ENCODE measurements around the gene OR1D5. TPM values are rescaled to one million over a fixed set of nuclear protein-coding genes. Genes with fewer than 3 reads are reported as not detected.
"Not testable (repeated sequence)": the region's sequence is repeated elsewhere in the genome, so short reads cannot be mapped to it uniquely, and the experiment has no call there.

OR1D5 gene
- total RNA-seq, 2 donors from 2014 or later, result not detected

DNA sequence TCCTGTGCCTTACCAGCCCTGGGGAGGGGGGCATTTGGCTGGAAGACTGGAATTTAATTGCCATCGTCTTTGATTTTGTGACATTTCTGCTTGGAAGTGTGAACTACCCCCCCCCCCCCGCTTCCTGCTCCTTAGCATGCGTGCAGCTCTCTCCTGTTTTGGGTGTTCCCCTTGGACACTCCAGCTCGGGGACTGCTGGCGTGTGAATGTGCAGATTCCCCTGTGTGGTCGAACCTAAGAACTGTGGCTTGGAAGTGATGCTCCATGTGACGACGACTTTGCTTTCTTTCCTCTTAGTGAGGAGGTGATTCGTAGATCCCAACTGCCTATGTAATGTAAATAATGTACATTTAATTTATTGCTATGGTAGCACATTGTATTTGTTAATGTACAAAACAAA, 26.1 kb downstream of the OR1D5 start:
- Mint-ChIP-seq H3K27ac (no peak overlapping the region), H3K36me3 (no peaks in the 10 kb centered on the region), H3K4me3 (no peak overlapping the region), H3K4me1 (ENCODE audit: low read depth in 2 of 2) (peaks cover 6 to 14% of the 10 kb centered on the region in 2 donors), H3K9me3 (no peaks in the 10 kb centered on the region), H3K27me3 (peaks cover 0 to 3% of the 10 kb centered on the region in 2 donors)
- no peak for DNase-seq (ENCODE audit: low spot score)
- no peak for ATAC-seq

DNA sequence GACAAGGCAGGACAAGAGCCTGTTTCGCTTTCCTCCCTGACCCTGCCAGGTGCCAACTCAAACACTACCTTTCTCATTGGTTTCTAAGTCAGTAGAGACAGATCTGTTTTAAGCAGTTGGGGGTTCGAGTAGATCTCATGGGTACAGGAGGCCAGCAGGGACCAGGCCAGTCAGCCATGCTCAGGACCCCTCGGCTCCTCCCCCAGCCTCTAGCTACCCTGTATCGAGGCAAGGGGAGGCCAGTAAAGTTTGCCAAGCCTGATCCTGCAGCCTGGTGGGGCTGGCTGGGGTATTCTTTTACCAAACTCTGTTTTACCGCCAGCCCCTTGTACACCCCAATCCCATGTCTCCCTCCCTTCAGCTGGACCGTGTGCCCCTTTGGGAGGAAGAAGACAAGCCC, 26.6 kb downstream of the OR1D5 start:
- peaks cover 6 to 11% of the 10 kb centered on the region in 2 donors for H3K4me1 Mint-ChIP-seq (ENCODE audit: low read depth in 2 of 2)
- H3K9me3 Mint-ChIP-seq, result no peaks in the 10 kb centered on the region
- DNase-seq (ENCODE audit: low spot score) (no peak), ATAC-seq (no peak)
- no peak overlapping the region for H3K4me3 Mint-ChIP-seq
- H3K27ac Mint-ChIP-seq, result no peak overlapping the region
- H3K27me3 Mint-ChIP-seq, result no peaks in the 10 kb centered on the region
- no peaks in the 10 kb centered on the region for H3K36me3 Mint-ChIP-seq

DNA sequence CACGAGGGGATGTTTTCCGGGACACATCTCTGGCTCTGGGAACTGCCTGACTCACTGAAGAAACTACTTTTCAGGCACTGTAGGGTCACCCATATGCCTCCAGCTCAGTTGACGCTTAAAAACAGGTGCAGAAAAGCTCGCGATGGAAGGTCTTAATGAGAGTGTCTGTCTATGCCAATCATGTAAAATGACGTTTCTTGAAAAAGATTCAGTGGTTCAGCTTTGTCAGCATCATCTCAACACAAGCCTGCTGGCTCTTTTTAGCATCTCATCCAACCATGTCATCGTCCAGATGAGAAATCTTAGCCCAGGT, 27.5 kb downstream of the OR1D5 start:
- ATAC-seq (no peak), DNase-seq (ENCODE audit: low spot score) (no peak)
- Mint-ChIP-seq H3K9me3 (no peaks in the 10 kb centered on the region), H3K27ac (no peak overlapping the region), H3K36me3 (no peaks in the 10 kb centered on the region), H3K4me3 (no peak overlapping the region), H3K27me3 (no peaks in the 10 kb centered on the region), H3K4me1 (ENCODE audit: low read depth in 2 of 2) (peaks cover 6 to 11% of the 10 kb centered on the region in 2 donors)

DNA sequence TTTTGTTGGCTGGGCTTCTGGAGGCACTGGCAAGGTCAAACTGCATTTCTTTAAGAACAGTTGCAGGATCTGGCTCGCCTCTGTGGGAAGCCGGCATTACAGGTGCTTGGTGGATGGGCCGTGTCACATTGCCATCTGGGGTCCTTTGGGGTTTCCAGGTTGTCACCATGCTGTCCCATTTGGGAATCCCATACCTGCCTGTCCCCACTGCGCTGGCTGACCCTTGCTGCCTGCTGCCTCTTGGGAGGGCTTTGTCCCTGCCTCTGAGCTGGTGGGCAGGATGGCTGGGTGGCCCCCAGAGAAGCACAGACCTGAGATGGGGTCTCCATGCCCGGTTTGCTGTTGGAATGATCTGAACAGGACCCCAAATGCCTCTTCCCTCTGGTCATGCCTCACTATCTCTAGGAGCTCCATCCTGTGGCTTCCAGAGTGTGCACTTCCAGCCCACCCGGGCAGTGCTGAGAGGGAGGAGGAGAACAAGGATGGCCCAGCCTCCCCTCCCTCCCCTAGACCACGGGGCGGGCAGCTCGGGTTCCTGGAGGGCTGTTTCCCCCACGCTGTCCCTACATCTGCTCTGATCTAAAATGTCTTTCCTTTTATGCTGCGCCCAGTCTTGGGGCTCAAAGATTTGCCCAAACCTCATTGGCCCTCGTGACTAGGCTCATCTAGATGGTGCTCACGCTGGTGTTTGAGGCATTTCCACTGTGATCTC, 28.0 kb downstream of the OR1D5 start:
- H3K27ac Mint-ChIP-seq, result no peak overlapping the region
- DNase-seq (ENCODE audit: low spot score) (no peak), ATAC-seq (no peak)
- peaks cover 6 to 11% of the 10 kb centered on the region in 2 donors for H3K4me1 Mint-ChIP-seq (ENCODE audit: low read depth in 2 of 2)
- H3K36me3 Mint-ChIP-seq, result no peaks in the 10 kb centered on the region
- H3K27me3 Mint-ChIP-seq, result no peaks in the 10 kb centered on the region
- no peak overlapping the region for H3K4me3 Mint-ChIP-seq
- H3K9me3 Mint-ChIP-seq, result no peaks in the 10 kb centered on the region

DNA sequence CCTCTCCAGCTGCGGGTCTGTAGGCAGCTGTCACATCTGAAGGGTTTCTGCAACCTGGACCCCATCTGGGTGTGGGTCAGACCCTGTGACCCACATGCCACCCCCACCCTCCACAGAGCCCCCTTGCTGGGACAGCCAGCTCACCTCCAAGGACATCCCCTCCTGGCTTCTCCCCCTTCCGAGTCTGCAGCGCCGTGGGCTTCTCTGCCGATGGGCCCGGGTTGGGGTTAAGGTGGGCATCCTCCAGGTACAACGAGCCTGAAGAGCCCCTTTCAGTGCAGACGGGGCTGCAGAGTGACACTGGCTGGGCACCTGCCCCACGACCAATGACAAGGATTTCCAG, 28.9 kb downstream of the OR1D5 start:
- H3K27ac Mint-ChIP-seq, result no peak overlapping the region
- peak in 1 of 2 donors; percentile 41 for ATAC-seq

DNA sequence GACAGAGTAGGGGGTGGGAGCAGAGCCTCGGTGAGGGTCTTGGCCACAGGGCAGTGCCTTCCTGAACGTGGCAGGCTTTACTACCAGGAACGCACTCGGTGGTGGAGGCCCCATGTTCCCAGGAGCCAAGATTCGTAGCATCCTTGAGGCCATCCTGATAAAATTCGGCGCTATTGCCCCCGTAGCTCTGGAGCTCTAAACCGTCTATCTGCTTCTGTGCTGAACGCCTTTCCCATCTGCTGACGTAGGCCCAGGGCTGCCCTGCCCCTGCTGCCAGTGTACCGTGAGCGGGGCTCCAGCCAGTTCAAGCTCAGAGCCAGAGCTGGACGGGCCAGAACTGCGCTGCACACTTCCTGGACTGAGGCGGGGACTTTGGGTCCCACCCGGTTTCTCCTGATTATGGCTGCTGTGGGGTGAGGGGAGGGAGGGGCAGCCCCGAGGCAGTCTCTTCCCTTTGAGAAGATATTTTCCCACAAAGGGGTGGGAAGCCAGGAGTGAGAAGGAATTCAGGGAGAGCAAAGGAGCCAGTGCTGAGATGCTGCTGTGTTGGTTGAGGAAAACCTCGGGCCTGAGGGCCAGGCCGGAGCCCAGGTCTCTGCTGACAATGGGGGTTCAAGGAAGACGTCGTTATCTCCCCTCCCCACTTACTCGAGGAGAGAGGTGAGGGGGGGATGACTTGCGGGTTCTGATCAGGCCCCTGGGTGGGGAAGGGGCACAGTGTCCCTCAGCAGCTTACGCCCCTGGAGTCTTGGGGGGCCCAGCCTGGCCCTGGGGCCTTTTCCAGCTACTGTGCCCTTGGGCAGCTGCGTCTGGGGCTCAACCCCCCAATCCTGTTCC, 29.4 kb downstream of the OR1D5 start:
- Mint-ChIP-seq H3K27me3 (no peaks in the 10 kb centered on the region), H3K4me1 (ENCODE audit: low read depth in 2 of 2) (peaks cover 0 to 2% of the 10 kb centered on the region in 2 donors), H3K36me3 (no peaks in the 10 kb centered on the region), H3K4me3 (no peak overlapping the region), H3K27ac (no peak overlapping the region), H3K9me3 (no peaks in the 10 kb centered on the region)
- DNase-seq (ENCODE audit: low spot score), result no peak
- peak in 1 of 2 donors; percentile 4 for ATAC-seq

More for the DNA sequence above, 28.9 kb downstream of the OR1D5 start:
- no peak for DNase-seq (ENCODE audit: low spot score)
- H3K9me3 Mint-ChIP-seq, result no peaks in the 10 kb centered on the region
- H3K4me1 Mint-ChIP-seq (ENCODE audit: low read depth in 2 of 2), result peaks cover 0 to 5% of the 10 kb centered on the region in 2 donors
- H3K36me3 Mint-ChIP-seq, result no peaks in the 10 kb centered on the region
- H3K4me3 Mint-ChIP-seq, result no peak overlapping the region
- no peaks in the 10 kb centered on the region for H3K27me3 Mint-ChIP-seq

DNA sequence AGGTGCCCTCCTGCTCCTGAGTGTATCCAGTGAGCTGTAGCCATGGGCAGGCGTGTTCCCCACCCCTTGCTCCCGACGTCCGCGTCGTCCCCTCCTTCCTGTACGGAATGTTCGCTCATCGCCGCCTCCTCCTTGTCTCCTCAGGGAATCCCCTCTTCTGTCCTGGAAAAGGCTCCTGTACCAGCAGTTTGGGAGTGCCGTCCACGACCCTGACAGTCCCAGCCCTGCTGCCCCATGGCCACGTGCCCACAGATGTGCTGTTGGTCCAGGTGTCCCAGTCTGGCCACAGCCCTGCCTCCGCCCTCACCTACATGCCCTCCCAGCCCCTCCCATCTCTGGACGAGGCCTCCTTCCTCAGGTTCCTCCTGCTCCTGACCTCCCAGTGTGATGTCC, 30.2 kb downstream of the OR1D5 start:
- DNase-seq (ENCODE audit: low spot score) (no peak), ATAC-seq (no peak)
- Mint-ChIP-seq H3K4me3 (no peak overlapping the region), H3K9me3 (no peaks in the 10 kb centered on the region), H3K36me3 (no peaks in the 10 kb centered on the region), H3K4me1 (ENCODE audit: low read depth in 2 of 2) (peaks cover 0 to 2% of the 10 kb centered on the region in 2 donors), H3K27me3 (no peaks in the 10 kb centered on the region), H3K27ac (no peak overlapping the region)

DNA sequence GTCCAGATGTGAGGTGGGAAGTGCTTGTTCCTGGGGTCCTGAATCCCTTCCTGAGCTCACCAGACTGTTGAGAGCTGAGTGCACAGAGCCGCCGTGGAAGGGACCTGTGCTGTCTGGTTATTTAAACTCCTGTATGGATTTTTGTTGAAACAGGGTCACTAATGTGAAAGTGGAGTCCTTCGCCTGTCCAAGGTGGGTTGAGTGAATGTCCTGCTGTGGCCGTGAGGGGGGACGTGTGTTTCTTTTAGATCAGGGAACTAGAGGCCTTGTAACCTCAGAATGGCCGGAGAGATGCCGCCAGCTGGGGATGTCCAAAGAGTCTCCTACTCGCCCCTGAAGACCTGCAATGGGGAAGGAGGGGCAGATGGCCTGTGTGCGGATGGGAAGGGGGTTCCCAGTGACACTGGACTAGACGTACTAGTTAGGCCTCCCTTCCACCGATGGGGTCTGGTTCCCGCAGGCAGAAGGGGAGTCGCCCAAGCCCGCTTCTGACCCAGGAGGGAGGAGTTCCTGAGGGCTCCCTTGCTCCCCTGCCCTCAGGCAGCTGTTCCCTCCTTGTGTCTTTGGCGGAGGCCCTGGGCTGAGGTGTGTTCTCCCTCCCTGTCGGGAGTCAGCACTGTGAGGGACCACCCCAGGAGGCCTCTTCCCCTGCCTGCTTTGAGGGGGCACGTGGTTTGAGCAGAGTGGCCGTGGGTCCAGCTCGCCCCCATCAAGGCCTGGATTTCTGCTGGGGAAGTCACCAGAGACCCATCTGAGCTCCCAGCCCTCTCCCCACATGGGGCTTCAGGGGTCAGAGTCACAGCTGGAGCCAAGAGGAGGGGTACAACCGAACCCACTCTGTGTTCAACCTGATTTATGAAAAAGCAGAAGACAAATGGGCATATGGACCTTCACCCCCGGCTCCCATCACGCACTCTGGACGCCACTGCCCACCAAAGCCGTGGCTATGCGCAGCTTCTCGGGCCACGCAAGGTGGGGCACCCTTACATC, 30.9 kb downstream of the OR1D5 start:
- H3K4me1 Mint-ChIP-seq (ENCODE audit: low read depth in 2 of 2), result peaks cover 0 to 3% of the 10 kb centered on the region in 2 donors
- peaks cover 4% of the 10 kb centered on the region for H3K36me3 Mint-ChIP-seq
- no peaks in the 10 kb centered on the region for H3K27me3 Mint-ChIP-seq
- ATAC-seq (peak in 1 of 2 donors; percentile 6), DNase-seq (ENCODE audit: low spot score) (no peak)
- no peaks in the 10 kb centered on the region for H3K9me3 Mint-ChIP-seq
- H3K4me3 Mint-ChIP-seq, result no peak overlapping the region
- no peak overlapping the region for H3K27ac Mint-ChIP-seq

DNA sequence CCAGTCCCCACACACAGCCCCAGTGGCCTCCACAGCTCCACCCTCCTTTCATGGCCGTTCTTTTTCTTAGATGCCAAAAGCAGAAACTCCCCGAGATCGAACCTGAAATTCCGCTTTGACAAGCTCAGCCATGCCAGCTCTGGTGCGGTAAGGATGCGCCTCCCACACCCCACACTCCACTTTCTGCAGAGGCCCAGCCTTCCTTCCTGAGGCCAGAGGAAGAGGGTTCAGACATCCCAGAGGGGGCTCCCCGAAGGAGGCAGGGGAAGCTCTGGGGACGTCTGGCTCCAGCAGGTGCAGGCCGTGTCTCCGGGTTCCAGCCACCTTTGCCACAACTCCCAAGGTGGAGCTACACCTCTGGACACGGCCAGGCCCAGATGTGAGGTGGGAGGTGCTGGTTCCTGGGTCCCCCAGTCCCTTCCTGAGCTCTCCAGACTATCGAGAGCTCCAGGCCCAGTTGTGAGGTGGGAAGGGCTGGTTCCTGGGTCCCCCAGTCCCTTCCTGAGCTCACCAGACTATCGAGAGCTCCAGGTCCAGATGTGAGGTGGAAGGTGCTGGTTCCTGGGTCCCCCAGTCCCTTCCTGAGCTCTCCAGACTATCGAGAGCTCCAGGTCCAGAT, 32.4 kb downstream of the OR1D5 start:
- not testable (repeated sequence) for H3K27ac Mint-ChIP-seq; H3K4me3 Mint-ChIP-seq; H3K9me3 Mint-ChIP-seq; H3K27me3 Mint-ChIP-seq; H3K36me3 Mint-ChIP-seq; DNase-seq (ENCODE audit: low spot score); ATAC-seq; H3K4me1 Mint-ChIP-seq (ENCODE audit: low read depth in 2 of 2)

DNA sequence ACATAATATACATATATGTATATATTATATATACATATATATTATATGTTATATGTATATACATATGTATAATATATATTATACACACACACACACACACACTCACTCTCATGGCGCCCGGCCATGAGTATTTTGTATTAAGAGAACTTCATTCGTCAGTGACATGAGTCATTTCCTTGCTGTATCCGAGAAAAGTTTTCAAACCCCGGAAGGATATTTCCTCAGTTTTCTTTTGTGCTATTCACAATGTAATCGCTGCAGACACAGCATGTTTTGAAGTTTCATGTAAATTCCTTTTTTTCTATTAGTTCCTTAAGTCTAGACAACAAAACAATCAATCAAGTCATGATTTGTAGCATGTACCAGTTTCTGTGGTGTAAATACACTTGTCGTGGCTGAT, 33.3 kb downstream of the OR1D5 start:
- no peak overlapping the region for H3K27ac Mint-ChIP-seq

DNA sequence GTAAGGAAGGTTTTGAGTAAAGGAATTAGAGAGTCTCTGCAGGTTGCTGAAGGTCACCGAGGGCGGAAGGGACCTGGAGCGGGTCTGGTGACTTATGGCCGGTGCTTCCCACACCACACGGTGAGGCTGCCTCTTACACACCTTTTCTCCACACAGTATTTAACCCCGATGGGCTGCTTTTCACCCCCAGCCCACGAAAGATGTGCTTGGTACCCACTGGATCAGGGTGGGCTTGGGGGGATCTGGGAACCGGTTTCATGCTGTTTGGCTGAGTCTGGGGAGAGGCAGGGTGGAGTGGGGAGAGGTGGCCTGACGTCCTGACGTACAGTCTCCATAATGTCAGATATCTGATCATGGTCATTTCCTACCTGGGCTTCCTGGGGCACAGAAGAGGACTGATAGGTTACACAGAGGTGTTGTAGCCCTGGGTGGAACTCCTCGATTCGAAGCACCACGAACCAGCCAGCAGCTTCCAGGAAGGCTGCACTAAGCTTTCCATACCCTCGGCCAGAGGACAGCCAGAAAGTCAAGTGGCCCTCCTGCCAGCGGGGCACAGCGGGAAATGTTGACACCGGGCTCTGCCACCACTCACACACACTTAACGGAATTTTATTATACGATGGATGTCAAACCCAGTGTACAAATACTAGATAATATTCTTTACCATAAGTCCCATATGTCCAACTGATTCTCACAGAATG, 34.0 kb downstream of the OR1D5 start:
- DNase-seq (ENCODE audit: low spot score), result no peak
- Mint-ChIP-seq H3K36me3 (peaks cover 4% of the 10 kb centered on the region), H3K27me3 (no peaks in the 10 kb centered on the region), H3K9me3 (no peaks in the 10 kb centered on the region), H3K4me1 (ENCODE audit: low read depth in 2 of 2) (peaks cover 0 to 5% of the 10 kb centered on the region in 2 donors), H3K4me3 (no peak overlapping the region), H3K27ac (no peak overlapping the region)
- ATAC-seq, result no peak

More for the DNA sequence above, 33.3 kb downstream of the OR1D5 start:
- Mint-ChIP-seq H3K27me3 (no peaks in the 10 kb centered on the region), H3K36me3 (peaks cover 4% of the 10 kb centered on the region), H3K4me3 (no peak overlapping the region), H3K9me3 (no peaks in the 10 kb centered on the region), H3K4me1 (ENCODE audit: low read depth in 2 of 2) (peaks cover 0 to 5% of the 10 kb centered on the region in 2 donors)
- no peak for DNase-seq (ENCODE audit: low spot score)
- no peak for ATAC-seq

DNA sequence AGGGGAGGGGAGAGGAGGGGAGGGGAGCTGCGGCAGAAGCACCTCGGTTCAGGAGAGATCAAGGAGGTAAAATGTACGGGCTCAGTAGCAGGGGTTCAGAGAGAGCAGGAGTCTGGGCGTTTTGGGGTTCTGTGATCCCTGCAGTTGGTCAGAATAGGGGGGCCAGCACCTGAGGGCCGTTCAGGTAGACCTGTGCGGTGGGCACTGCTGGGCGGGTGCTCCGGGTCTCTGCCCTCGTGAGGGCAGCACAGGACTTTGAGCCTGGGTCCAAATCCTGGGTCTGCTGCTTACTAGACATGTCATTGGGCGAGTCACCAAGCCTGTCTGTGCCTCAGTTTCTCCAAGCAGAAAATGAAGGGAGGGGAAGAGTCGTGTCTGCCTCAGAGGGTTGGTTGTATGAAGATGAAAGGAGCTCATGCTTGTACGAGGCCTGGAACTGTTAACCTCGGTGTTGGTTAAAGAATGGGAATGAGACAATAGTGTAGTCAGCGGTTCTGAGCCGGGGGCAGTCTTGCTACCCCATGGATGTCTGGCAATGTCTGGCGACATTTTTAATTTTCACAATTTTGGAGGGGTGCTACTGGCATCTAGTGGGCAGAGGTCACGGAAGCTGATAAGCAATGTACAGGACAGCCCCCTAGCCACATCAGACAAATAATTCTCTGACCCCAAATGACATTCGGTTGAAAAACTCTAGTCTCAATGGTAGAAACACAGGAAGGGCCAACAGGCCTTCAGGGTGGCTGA, 35.4 kb downstream of the OR1D5 start:
- ATAC-seq, result no peak

More for the DNA sequence above, 35.4 kb downstream of the OR1D5 start:
- Mint-ChIP-seq H3K27me3 (no peaks in the 10 kb centered on the region), H3K36me3 (peaks cover 14% of the 10 kb centered on the region), H3K4me1 (ENCODE audit: low read depth in 2 of 2) (peaks cover 9 to 11% of the 10 kb centered on the region in 2 donors), H3K4me3 (no peak overlapping the region), H3K9me3 (peaks cover 3% of the 10 kb centered on the region), H3K27ac (peak overlapping the region in 1 of 2 donors; percentile 48)
- DNase-seq (ENCODE audit: low spot score), result no peak

Data from natural killer cell treated with Interleukin-12 subunit alpha and Interleukin-12 subunit beta and Interleukin-15 and Interleukin-18, amount 100 ng/mL, for 72 hours (primary cell).